Vagina (tissue), 2 donors: ENCODE data around the gene OR4K15. TPM values are rescaled to one million over a fixed set of nuclear protein-coding genes. Genes with fewer than 3 reads are reported as not detected.
"Not testable (repeated sequence)": the region's sequence is repeated elsewhere in the genome, so short reads cannot be mapped to it uniquely, and the experiment has no call there.

ENCODE experiments used
- DNase-seq, 2 donors: peaks; one replicate each; pipeline ENCODE4 v3.0.0-alpha.2; 2017; ENCODE audit errors: extremely low spot score in 2 of 2
- H3K27ac ChIP-seq: fragments of 200-600 bp; sonication (generic); one replicate; pipeline ENCODE4 v1.5.1; 2019
- H3K27me3 ChIP-seq: fragments of 200-600 bp; sonication (generic); one replicate; pipeline ENCODE4 v1.5.1; 2019
- H3K36me3 ChIP-seq, 2 donors: fragments of 200-600 bp; sonication (generic); one replicate each; pipeline ENCODE4 v1.5.1; 2017 to 2019
- H3K4me1 ChIP-seq: fragments of 200-600 bp; sonication (generic); one replicate; pipeline ENCODE4 v1.5.1; 2019
- H3K4me3 ChIP-seq, 2 donors: fragments of 200-600 bp; sonication (generic); 1 replicate in 1 of 2; 2 replicates in 1 of 2; pipeline ENCODE4 v1.5.1; 2016 to 2019
- H3K9me3 ChIP-seq: fragments of 200-600 bp; sonication (generic); one replicate; pipeline ENCODE4 v1.5.1; 2019
- CTCF ChIP-seq, 3 experiments: fragments of 450-650 bp in 2 of 3; fragments of 200-600 bp in 1 of 3; sonication (generic) in 1 of 3; IDR thresholded peaks; one replicate each; pipeline ENCODE4 v1.5.1; 2017 to 2019; ENCODE audit warnings: antibody characterized with exemption in 3 of 3, mild to moderate bottlenecking in 2 of 3, moderate library complexity in 2 of 3
- POLR2A ChIP-seq, 2 donors: fragments of 450-650 bp; IDR thresholded peaks; one replicate each; pipeline ENCODE4 v1.6.1; 2017; ENCODE audit warnings: antibody characterized with exemption in 2 of 2, mild to moderate bottlenecking in 2 of 2, moderate library complexity in 2 of 2
- POLR2AphosphoS5 ChIP-seq, 2 donors: sonication (generic); formaldehyde crosslinking; IDR thresholded peaks; one replicate each; pipeline ENCODE4 v1.9.0; 2017; ENCODE audit warnings: antibody characterized with exemption in 2 of 2, mild to moderate bottlenecking in 2 of 2, low read depth in 1 of 2; ENCODE audit not compliant: insufficient read depth in 1 of 2
- intact Hi-C: fragments of 100-400 bp; cut with DNase I; formaldehyde crosslinking; loops from one replicate; pipeline ENCODE4 v1.15.1; 2023
- total RNA-seq: library from RNA; depleted of rRNA; stranded (reverse); fragments of >200 nt; gene quantifications from one replicate; pipeline ENCODE4 v1.2.3, GENCODE V29; 2016

OR4K15 gene
- total RNA-seq = not detected

GRCh38 chr14:19975291-19975690 is at the start of gene OR4K15:
Gene OR4K15, plus strand, starts transcription at chr14:19975591. Its CDS starts 0 bp downstream, at chr14:19975591.
- no peak for TF ChIP-seq POLR2A (IDR thresholded peaks at IDR 0.05)
- TF ChIP-seq POLR2AphosphoS5 (IDR thresholded peaks at IDR 0.05; ENCODE audit: insufficient read depth in 1 of 2, low read depth in 1 of 2) = no peak
- no peak for TF ChIP-seq CTCF (IDR thresholded peaks at IDR 0.05)
- H3K27ac ChIP-seq = no peak within 1 kb of the TSS
- intact Hi-C loops = no loop called here
- H3K27me3 ChIP-seq = no peaks in the 10 kb centered on the region
- no peak for DNase-seq
- no peaks in the 10 kb centered on the region for H3K9me3 ChIP-seq
- H3K4me3 ChIP-seq = no peak within 1 kb of the TSS
- no peaks in the 10 kb centered on the region for H3K36me3 ChIP-seq
- no peaks in the 10 kb centered on the region for H3K4me1 ChIP-seq

- Histone ChIP-seq H3K4me3 (no peak within 1 kb of the TSS), H3K4me1 (no peaks in the 10 kb centered on the region), H3K27ac (no peak within 1 kb of the TSS), H3K9me3 (no peaks in the 10 kb centered on the region), H3K36me3 (no peaks in the 10 kb centered on the region), H3K27me3 (no peaks in the 10 kb centered on the region)
- no peak for DNase-seq
- TF ChIP-seq CTCF (IDR thresholded peaks at IDR 0.05) = no peak
- TF ChIP-seq POLR2AphosphoS5 (IDR thresholded peaks at IDR 0.05; ENCODE audit: insufficient read depth in 1 of 2, low read depth in 1 of 2) = no peak
- no peak for TF ChIP-seq POLR2A (IDR thresholded peaks at IDR 0.05)
- intact Hi-C loops = no loop called here
These were observed 44.8 kb upstream of the OR4K15 start, which contains the start of gene OR4K1 for GRCh38 chr14:19930617-19931016. Gene OR4K1, plus strand, starts transcription at chr14:19930917. Its CDS starts 4,750 bp downstream, at chr14:19935667.

GRCh38 chr14:19941668-19942067 is 33.7 kb upstream of the OR4K15 start:
- Histone ChIP-seq H3K27ac (no peak overlapping the region), H3K27me3 (no peaks in the 10 kb centered on the region), H3K4me3 (no peak overlapping the region), H3K9me3 (no peaks in the 10 kb centered on the region), H3K36me3 (no peaks in the 10 kb centered on the region), H3K4me1 (no peaks in the 10 kb centered on the region)
- TF ChIP-seq POLR2AphosphoS5 (IDR thresholded peaks at IDR 0.05; ENCODE audit: insufficient read depth in 1 of 2, low read depth in 1 of 2) (no peak), POLR2A (IDR thresholded peaks at IDR 0.05) (no peak), CTCF (IDR thresholded peaks at IDR 0.05) (no peak)
- intact Hi-C loops = no loop called here
- DNase-seq = no peak

GRCh38 chr14:19947413-19948090 is 27.8 kb upstream of the OR4K15 start:
- H3K4me3 ChIP-seq = no peak overlapping the region
- H3K9me3 ChIP-seq = no peaks in the 10 kb centered on the region
- no peaks in the 10 kb centered on the region for H3K4me1 ChIP-seq
- H3K36me3 ChIP-seq = no peaks in the 10 kb centered on the region
- intact Hi-C loops = no loop called here
- no peak for DNase-seq
- TF ChIP-seq POLR2AphosphoS5 (IDR thresholded peaks at IDR 0.05; ENCODE audit: insufficient read depth in 1 of 2, low read depth in 1 of 2) (no peak), CTCF (IDR thresholded peaks at IDR 0.05) (no peak), POLR2A (IDR thresholded peaks at IDR 0.05) (no peak)
- H3K27ac ChIP-seq = no peak overlapping the region
- H3K27me3 ChIP-seq = no peaks in the 10 kb centered on the region

GRCh38 chr14:19949218-19949617 is 26.2 kb upstream of the OR4K15 start:
- intact Hi-C loops = no loop called here
- no peaks in the 10 kb centered on the region for H3K9me3 ChIP-seq
- TF ChIP-seq CTCF (IDR thresholded peaks at IDR 0.05) (no peak), POLR2AphosphoS5 (IDR thresholded peaks at IDR 0.05; ENCODE audit: insufficient read depth in 1 of 2, low read depth in 1 of 2) (no peak), POLR2A (IDR thresholded peaks at IDR 0.05) (no peak)
- no peak for DNase-seq
- no peaks in the 10 kb centered on the region for H3K36me3 ChIP-seq
- no peak overlapping the region for H3K4me3 ChIP-seq
- no peaks in the 10 kb centered on the region for H3K4me1 ChIP-seq
- H3K27ac ChIP-seq = no peak overlapping the region
- no peaks in the 10 kb centered on the region for H3K27me3 ChIP-seq

- H3K27me3 ChIP-seq, H3K4me3 ChIP-seq, H3K27ac ChIP-seq, H3K36me3 ChIP-seq, intact Hi-C loops, H3K9me3 ChIP-seq, DNase-seq, H3K4me1 ChIP-seq: not testable (repeated sequence)
These were observed 5.7 kb upstream of the OR4K15 start for GRCh38 chr14:19969735-19970134.
